IPS DF 4.7 (cell line): ENCODE measurements around the gene DPT.

Experiments
- DNase-seq: peaks from one replicate; pipeline ENCODE4 v3.0.0-alpha.2; 2013; ENCODE audit warnings: low spot score; ENCODE audit errors: extremely low read depth

Gene DPT

GRCh38 chr1:168736520-168736919, 7.5 kb upstream of the DPT start:
- DNase-seq = no peak

DNA sequence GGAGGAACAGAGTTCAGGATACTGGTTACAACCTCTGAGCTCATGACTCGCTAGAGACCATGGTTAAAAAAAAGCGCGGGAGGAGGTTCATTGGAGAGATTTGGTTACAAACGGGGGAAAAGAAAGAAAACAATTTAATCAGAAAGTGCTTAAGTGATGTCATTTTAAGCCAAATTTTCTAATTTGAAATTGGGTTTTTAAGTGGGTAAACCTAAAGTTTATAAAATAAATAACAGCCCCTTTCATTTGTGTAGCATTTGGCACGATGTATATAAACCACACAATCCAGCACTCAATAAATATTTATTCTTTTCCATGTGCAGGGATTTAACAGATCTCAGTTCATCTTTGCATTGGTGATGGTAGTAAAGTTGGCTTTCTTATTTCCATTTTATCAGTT, 7.0 kb upstream of the DPT start:
- DNase-seq = no peak

DNA sequence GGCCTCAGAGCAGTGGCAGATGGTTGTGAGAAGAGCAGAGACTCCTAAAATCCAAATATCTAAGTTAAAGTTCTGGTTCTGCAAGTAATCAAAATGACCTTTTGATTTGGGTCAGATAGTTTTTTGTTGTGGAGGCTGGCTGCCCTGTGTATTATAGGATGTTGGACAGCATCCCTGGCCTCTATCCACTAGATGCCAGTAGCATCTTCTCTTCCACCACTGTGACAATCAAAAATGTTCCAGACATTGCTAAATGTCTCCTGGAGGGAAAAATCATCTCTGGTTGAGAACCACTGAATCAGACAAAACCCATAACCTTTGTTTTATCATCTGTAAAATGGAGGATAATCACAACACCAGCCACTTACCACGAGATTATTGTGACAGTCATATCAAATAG, 5.9 kb upstream of the DPT start:
- DNase-seq = no peak

DNA sequence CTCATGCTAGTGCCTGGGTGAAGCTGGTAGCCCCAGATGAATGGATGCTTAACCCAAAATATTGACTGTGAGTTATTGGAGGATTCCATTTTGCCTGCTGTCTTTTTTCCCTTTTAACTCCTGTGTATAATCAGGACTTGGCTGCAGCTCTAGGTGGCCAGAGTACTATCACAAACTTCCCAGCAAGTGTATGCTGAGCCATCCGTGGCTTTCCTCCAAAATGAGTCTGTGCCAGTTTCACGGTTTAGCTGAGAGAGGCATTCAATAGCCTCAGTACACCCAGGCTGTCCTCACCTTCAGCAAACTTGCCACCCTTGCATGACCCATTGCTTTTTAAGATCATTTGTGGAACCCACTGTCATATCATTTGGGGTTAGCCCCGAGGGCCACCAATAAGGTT, 5.3 kb upstream of the DPT start:
- DNase-seq = no peak

DNA sequence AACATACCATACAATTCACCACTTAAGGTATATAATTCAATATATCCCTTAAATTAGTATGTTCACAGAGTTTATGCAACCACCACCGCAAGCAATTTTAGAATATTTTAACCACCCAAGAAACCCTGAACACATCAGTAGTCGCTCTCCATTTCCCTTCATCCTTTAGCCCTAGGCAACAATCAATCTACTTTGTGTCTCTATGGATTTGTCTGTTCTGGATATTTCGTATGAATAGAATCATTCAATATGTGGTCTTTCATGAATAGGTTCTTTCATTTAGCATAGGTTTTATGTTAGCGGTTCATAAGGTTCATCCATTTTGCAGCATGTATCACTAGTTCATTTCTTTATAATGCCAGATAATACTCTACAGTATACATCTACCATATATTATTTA, 4.2 kb upstream of the DPT start:
- DNase-seq = no peak

DNA sequence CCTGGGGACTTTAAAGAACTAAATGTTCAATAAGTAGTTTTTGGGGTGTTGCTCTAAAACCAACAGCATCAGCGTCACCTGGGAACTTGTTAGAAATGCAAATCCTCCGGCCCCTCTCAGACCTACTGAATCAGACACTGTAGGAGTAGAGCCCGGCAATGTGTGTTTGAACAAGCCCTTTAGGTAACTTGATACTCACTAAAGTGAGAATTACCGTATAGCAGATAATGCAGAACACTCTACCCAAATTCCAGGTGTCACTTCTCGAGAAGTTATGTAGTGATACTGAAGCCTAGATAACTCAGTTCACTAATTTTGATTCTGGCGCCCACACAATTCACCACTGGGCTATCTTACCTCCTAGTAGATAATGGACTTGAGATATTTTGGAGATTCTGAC, 3.7 kb upstream of the DPT start:
- DNase-seq = no peak

DNA sequence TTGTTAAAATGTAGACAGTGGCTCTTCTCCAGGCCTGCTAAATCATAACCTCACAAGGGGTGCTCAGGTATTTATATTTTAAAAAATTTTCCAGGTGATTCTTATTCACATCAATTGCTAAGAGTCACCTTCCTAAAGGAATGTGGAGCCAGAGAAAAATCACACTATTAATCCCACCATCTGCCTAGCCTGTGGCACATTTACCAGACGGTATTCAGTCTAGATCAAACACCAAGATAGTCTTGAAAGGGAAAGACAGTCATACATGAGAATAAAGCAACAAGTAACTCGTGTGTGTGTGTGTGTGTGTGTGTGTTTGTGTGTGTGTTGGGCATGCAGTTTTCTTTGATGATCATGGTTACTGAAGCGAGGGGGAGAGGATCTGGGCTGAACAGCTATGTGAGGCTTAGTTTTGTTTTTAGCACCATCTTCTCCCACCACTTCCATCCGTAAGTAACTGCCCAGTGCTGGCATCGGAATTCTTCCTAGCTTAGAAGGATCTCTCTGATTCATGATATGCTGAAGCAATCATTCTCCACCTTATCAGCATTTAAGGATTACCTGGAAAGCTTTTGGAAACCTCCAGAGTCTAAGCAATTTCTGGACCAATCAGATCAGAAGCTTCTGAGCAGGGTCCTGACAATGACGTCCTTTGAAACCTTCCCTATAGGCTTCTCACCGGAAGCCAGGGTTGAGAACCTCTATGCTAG, 2.4 kb upstream of the DPT start:
- DNase-seq = no peak

DNA sequence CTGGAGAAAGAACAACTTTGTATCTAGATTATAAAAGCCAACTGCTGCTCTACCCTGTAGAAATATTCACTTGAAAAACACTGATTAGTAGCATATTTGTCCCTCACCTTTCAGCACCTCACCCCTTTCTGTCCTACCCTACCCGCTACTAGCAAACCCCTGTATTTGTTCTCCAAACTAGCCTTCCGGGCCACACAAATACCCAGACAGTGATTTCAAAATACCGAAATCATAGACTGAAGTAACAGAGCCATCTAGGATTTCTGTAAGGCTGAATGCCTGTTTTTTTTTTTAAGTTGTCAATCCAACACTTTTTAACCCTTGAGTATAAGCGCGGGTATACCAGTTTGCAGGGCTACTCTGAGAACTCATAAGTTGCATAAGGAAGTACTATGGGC, 398 bp upstream of the DPT start:
- DNase-seq = no peak

DNA sequence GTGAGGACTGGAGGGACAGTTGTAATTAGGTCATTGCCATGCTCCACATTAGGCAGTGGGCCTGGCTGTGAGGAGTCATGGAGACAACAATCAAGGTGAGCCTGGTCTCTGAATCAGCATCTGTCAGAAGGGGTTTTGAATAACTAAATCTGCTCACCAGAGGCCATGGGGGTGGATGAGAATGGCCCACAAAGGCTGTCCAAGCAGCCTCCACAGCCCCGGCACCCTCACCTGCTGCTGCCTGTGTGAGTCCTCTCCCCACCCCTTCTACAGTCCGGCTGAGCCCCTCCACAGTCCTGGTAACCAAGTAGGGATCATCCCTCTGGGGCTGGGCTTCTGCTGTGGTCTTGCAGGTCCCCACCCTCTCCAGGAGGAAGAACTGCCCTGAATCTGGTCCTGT, 2.3 kb downstream of the DPT start:
- DNase-seq = no peak

DNA sequence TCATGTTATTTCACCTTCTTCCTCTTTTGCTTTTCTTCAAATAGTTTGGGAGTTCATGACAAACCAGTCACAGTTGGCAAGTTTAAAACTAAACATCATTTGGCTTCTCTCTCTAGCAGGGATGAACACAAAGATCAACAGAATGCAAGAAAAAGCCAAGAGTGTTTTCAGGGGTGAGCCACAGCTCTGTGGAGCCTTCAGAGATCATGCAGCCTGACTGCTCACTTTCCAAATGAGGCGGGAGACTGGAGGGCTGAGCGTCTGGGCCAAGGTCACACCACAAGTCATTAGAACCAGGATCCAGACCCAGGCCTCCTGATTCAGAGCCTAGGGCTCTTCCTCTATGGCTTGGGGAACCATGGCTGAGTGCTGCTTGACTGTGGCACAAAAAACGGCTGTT, 2.7 kb downstream of the DPT start:
- DNase-seq = no peak

DNA sequence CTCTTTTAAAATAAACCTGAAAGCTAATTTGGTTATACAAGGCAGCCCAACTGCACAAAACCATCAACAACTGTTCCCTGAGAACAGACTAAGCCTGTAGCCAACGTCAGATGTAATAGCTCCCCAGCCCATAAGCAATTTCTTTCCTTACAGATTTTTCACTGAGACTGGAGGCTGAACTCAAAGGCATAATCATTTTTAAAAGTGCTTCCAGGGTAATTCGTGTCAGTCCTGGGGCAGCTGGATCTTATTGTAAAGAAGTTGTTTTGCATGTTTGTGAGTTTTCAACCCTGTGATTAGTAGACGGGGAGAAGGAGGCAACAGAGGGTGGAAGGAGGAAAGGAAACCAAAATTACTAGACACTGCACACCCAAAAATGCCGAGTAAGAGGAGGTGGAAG, 3.2 kb downstream of the DPT start:
- no peak for DNase-seq

DNA sequence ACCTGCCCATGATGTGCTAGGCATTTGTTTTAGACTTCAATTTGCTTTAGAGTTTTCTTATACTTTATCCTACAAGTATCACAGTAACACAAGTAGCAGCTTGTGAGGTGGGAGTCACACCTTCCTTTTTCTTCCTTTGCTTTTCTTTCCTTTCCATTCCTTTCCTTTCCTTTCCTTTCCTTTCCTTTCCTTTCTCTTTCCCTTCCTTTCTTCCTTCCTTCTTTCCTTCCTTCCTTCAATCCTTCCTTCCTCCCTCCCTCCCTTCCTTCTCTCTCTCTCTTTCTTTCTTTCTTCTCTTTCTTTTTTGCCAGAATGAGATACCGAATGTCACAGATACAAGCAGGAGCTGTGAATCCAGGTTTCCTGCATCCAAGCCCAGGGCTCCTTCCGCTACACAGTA, 3.9 kb downstream of the DPT start:
- no peak for DNase-seq

DNA sequence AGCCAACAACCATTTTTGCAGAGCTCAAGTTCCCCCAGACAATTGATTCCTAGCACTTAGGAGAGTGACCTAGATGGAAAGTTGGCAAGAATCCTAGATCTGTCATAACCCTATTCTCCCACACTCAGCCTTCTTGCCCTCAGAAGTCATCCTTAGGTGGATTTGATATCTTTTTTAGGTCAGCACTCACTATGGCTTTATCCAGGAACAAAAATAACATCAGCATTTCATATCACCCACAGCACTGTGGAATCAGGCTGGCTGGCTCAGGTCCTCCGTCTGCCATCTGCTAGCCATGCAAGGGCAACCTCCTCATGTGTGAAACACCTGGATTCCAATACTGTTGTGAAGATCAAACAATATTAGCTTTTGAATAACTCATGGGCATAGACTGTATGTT, 6.0 kb downstream of the DPT start:
- no peak for DNase-seq

DNA sequence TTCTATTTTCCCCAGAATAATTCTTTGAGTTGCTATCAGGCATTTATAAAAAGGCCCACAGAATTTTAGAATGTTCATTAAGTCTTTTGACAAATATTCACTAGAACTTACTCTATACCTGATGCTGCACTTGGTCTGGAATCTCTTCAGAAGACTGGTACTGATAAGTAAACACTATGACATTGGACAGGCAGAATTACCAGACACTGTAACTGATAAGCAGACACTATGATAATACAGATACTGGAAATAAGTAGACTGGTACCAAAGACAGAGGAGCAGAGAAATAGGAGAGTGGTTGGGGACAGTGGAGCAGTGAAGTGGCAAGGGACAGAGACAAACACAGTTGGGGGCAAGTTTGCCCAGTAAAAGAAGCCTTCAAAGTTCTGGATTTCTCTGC, 8.2 kb downstream of the DPT start:
- no peak for DNase-seq

GRCh38 chr1:168719306-168720111, 9.5 kb downstream of the DPT start:
- no peak for DNase-seq

DNA sequence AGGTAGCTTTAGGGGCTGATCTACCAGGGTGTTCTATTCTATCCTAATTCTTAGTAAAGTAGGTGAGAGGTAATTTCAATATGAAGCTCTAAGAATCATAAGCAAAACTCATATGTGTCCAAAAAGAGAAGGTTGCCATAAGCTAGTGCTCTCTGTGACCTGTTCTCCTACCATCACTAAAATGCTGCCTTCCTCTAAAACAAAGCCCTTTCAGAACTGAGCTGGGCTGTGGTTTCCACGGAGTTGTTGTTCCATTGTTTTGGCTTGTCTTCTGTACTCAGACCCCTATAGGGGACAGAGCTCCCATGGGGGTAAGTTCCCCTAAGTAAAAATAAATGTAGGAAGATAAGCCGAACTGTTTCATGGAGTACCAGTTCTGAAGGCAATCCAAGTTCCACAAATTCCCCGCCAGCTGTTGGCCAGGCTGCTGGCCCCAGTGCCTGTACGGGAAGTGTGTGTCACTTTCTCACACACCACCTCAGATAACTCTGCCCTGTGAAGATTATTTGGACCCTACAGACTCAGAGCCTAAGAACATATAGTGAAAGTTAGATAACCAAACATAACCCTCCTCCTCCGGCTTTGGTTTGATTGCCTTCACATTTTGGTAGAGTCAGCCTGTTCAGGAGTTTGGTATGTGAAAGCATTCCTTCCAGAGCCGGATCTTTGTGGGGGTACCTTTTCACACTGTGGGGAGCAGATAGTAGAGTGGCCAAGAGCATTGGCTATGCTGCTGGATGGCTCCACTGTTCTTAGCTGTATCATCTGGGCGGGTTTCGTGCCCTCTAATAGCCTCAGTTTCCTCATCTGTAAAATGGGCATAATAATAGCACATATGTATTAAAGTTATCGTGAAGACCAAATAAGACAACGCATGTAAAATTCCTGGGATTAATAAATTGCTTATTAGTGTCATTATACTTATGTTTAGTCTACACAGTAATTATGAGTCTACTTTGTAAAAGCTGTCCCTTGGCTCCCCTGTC, 10.8 kb downstream of the DPT start:
- no peak for DNase-seq

GRCh38 chr1:168714012-168714411, 15.0 kb downstream of the DPT start:
- no peak for DNase-seq

- DNase-seq = no peak
Measured at GRCh38 chr1:168709405-168710363, 19.3 kb downstream of the DPT start.

- DNase-seq = no peak
Measured at GRCh38 chr1:168708698-168709404, 20.2 kb downstream of the DPT start.

GRCh38 chr1:168706391-168706992, 22.5 kb downstream of the DPT start:
- no peak for DNase-seq
